Tongue (tissue), 2 donors: ENCODE data around the gene CHTOP. TPM values are rescaled to one million over a fixed set of nuclear protein-coding genes. Genes with fewer than 3 reads are reported as not detected.
A peak's percentile ranks its signal among the peaks of the same experiment; 100 is the strongest.
"Not testable (repeated sequence)": the region's sequence is repeated elsewhere in the genome, so short reads cannot be mapped to it uniquely, and the experiment has no call there.

ENCODE experiments used
- DNase-seq: peaks from one replicate; pipeline ENCODE4 v3.0.0-alpha.2; 2015
- total RNA-seq: library from RNA; depleted of rRNA; stranded (reverse); fragments of >200 nt; gene quantifications from one replicate; pipeline ENCODE4 v1.2.3, GENCODE V29; 2014

The CHTOP gene
- total RNA-seq, 1 donor from 2014 or later: 71.8 TPM

DNA sequence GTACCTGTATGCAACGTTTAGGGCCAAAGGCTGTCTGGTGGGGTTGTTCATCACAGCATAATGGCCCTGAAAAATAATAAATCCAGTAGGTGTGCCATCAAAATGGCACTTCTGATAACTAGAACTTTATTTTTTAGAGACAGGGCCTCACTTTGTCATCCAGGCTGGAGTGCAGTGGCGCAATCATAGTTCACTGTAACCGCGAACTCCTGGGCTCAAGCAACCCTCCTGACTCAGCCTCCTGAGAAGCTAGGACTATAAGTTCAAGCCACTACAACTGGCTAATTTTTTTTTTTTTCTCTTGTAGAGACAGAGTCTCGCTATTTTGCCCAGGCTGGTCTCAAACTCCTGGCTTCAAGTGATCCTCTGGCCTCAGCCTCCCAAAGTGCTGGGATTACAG is 29.3 kb downstream of the CHTOP start:
- no peak for DNase-seq

DNA sequence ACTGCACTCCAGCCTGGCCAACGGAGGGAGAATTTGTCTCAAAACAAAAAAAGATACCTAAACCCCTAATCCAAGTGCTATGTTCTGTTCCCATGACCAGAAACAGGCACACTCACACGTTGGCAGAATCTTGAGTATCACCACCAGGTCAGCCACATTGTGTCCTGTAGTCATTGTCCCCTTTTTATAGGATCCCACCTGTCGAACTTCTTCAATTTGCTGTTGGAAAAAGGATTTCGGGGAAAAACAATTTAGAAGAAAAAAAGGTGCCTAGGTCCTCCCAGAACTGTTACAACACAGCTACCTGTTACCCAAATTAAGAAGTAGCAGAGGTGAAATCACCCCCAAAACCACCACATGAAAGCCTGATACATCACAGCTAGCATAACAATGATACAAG is 33.6 kb downstream of the CHTOP start:
- no peak for DNase-seq

DNA sequence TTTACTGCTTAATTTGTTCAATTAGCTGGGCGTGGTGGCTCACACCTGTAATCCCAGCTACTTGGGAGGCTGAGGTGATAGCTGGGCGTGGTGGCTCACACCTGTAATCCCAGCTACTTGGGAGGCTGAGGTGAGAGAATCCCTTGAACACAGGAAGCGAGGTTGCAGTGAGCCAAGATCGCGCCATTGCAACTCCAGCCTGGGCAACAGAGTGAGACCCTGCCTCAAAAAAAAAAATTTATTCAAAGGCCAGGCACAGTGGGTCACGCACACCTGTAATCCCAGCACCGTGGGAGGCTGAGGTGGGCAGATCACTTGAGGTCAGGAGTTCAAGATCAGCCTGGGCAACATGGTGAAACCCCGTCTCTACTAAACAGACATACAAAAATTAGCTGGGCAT is 34.8 kb downstream of the CHTOP start:
- DNase-seq: not testable (repeated sequence)

DNA sequence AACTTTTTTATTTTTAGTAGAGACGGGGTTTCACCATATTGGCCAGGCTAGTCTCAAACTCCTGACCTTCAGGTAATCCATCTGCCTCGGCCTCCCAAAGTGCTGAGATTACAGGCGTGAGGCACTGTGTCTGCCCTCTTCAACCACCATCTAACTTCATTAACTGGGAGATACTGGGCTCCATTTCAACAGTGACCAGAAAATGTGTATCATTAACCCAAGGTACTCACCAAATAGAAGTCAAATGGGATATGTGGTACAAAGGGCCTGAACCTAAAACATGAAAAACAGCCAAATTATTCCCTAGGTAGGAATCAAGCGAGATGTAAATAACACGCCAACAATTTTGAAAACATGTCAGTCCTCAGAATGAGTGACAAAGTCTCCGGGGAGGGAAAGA is 35.7 kb downstream of the CHTOP start:
- no peak for DNase-seq

DNA sequence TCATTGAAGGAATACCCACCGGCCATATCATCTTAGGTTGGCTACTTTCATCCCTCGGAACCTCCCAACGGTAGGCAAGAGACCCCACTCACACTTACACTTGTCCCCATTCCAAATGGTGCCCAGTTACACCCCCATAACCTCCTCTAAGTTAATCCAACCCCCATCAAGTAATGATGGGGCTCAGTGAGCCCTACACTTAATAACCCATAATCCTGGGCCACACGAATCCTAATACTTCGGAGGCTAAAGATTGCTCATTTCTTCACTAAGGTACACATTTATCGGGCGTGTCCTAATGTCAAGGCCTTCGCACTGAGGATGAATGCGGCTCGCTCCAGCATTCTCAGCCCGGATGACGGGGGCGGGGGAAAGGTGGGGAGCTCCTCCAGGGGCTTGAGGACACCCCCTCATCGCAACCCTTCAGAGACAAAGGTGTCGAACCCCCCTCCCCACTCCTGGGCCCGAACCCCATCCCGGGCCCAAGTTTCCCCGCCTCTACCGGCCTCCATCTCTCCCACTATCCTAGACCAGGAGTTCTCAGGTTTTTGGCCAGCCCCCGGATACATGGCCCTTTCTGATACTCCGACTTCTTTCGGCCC is 36.5 kb downstream of the CHTOP start:
- DNase-seq: no peak

DNA sequence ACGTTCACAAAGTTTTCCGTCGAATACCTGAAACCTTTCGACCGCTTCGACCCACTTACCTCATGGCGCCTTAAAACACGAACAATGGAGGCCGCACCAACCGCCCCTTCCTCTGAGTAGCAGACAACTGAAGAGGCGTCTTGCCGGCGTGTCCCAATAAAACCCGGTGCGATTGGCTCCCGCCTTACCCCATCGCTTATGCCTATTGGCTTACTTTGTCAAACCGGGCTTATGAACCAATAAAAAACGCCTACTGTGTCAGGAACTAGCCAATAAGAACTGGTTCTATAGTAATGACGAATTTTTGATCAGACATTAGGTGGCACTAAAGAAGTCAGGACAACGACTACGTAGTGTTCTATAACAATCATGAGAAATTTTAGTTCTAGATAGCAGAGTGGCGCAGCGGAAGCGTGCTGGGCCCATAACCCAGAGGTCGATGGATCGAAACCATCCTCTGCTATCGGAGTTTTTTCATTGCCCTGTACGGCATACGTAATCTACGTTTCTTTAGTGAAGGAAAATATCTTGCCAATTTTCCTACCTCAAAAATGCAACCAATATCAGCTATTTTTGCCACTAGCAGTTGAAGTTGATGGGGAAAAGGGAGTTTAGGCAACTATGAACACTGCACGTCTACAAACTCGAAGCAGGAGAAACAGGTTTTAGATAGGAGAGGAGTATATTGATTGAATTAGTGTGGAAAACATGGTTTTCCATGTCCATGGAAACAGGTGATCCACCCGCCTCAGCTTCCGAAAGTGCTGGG is 37.2 kb downstream of the CHTOP start, which contains the start of gene ILF2:
ILF2 (minus strand) TSS at position 135 of the 769 bp plus-strand sequence; CDS start at position 64, 71 bp downstream.
- DNase-seq: peak; percentile 99

DNA sequence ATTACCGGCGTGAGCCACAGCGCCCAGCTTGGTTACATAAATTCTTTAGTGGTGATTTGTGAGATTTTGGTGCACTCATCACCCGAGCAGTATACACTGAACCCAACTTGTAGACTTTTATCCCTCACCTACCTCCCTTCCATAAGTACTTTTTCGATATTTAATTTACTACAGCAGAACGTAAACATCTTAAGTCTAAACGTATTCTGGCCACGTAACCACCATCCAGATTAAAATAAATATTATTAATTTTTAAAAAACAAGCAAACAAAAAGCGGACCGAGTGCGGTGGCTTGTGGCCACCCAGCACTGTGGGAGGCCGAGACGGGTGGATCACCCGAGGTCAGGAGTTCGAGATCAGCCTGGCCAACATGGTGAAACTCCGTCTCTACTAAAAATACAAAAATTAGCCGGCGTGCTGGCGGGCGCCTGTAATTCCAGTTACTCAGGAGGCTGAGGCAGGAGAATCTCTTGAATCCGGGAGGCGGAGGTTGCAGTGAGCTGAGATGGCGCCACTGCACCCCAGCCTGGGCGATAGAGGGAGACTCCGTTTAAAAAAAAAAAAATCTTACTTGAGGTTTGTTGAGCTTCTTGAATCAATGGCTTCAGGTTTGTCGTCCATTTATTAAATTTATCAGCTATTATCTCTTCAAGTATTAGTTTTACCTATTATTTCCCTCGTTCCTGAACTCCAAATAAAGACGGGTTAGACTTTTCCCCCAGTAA is 37.9 kb downstream of the CHTOP start:
- DNase-seq: not testable (repeated sequence)

DNA sequence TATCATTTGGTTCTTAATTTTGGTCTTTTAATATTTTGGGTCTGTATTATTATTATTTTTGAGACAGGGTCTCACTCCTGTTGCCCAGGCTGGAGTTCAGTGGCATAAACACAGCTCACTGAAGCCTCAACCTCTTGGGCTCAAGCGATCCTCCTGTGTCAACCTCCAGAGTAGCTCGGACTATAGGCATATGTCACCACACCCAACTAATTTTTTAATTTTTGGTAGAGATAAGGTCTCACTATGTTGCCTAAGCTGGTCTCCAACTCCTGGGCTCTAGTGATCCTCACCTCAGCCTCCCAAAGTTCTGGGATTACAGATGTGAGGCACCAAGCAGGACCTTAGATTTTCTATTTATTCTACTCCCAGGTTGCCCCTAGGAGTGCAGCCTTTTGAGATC is 39.6 kb downstream of the CHTOP start:
- DNase-seq: no peak

DNA sequence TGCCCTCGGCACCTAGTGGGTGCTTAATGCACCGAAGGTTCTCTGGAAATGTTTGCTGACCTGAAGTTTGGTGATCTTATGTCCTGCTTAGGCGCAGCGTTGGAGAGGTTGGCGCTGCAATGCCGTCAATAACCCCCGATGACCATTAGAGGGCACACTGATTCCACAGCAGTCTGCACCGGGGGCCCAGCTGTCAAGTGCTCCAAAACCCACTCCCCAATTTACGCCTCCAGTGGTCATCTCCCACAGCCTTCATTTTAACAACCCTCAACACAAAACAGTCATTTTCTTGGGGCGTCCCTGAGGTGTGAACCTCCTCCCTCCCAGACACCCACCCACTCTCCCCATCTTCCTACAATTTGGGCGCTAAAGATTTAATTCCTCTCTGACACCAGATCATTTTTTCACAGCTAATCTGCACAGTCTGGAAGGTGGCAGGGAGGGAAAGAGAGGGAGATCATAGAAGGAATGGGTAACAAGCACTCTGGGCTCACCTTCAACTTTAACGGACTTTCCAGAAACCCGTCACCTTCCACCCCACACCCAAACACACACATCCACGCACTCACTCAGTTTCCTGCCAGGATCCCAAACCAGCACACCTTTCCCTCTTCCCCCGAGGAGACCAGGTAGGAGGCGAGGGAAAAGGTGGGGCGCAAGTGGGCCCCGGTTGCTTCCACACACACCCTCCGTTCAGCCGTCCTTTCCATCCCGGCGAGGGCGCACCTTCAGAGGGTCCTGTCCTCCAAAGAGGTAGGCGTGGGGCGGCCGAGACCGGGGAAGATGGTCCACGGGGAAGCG is 44.1 kb downstream of the CHTOP start:
- peak; percentile 71 for DNase-seq

DNA sequence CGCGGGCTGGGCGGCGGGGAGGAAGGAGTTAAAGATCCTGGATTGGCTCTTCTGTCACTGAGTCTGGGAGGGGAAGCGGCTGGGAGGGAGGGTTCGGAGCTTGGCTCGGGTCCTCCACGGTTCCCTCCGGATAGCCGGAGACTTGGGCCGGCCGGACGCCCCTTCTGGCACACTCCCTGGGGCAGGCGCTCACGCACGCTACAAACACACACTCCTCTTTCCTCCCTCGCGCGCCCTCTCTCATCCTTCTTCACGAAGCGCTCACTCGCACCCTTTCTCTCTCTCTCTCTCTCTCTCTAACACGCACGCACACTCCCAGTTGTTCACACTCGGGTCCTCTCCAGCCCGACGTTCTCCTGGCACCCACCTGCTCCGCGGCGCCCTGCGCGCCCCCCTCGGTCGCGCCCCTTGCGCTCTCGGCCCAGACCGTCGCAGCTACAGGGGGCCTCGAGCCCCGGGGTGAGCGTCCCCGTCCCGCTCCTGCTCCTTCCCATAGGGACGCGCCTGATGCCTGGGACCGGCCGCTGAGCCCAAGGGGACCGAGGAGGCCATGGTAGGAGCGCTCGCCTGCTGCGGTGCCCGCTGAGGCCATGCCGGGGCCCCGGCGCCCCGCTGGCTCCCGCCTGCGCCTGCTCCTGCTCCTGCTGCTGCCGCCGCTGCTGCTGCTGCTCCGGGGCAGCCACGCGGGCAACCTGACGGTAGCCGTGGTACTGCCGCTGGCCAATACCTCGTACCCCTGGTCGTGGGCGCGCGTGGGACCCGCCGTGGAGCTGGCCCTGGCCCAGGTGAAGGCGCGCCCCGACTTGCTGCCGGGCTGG is 44.9 kb downstream of the CHTOP start, which contains the start of gene NPR1:
NPR1 (plus strand) TSS at position 170 of the 818 bp plus-strand sequence; CDS start at position 591, 421 bp downstream.
- peak; percentile 42 for DNase-seq

DNA sequence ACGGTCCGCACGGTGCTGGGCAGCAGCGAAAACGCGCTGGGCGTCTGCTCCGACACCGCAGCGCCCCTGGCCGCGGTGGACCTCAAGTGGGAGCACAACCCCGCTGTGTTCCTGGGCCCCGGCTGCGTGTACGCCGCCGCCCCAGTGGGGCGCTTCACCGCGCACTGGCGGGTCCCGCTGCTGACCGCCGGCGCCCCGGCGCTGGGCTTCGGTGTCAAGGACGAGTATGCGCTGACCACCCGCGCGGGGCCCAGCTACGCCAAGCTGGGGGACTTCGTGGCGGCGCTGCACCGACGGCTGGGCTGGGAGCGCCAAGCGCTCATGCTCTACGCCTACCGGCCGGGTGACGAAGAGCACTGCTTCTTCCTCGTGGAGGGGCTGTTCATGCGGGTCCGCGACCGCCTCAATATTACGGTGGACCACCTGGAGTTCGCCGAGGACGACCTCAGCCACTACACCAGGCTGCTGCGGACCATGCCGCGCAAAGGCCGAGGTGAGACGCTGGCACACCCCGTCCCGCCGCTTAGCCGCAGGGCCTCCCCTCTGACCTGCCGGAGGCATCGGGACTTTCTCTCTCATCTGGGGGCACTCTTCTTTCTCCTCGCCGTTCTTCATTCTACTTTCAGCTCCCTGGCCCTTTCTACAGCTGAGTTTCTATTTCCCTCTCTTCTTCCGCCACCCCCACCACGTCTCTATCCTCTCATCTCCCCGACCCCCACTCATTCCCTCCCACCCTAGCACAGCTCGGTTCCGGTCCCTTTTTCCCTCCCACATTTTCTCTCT is 45.7 kb downstream of the CHTOP start:
- DNase-seq: no peak

DNA sequence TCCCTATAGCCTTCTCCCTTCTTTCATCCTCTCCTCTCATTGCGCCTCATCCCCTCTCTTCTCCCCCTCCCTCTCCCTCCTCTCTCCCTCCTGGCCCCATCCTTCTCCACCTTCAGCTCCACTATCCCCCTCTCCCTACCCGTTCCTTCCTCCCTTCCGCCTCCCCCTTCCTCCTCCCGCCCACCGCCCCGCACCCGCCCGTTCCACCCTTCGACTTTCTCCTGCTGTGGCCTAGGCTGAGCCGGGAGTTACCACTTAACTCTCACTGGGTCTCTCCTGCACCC is 46.2 kb downstream of the CHTOP start:
- DNase-seq: no peak

DNA sequence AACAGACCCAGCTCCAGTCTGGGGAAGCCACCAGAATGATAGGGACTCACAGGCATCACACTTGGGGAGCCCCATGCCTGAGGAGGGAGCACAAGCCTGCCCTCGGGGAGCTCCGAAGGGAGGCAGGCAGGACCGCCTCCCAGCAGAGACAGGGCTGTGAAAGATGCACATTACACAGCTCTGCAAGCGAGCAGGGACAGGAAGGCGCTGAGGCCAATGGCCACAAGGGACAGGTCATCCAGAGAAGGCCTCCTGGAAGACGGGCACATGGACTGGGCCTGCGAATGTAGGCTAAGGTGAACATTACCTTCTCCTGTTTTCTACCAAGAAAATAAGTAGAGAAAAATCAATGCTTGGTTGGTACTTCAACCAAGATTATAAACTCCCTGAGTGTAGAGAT is 48.9 kb downstream of the CHTOP start:
- no peak for DNase-seq

DNA sequence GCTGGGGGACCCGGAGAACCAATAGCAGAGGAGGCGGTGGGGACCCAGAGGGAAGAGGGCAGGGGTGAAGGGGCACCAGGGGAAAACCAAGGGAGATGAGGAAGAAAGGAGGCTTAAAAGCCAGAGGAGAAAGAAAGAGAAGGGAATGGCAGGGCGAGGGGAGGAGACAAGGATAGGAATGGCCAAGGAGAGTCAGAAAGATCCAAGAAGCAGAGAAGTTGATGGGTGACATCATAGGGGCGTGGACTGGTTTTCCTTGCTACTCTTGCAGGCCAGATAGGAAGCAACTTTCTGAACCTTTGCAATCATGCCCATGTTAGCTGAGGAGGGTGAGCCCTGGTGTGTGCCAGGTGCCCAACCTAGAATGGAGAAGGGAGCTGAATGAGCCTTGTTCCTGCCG is 50.0 kb downstream of the CHTOP start:
- no peak for DNase-seq

DNA sequence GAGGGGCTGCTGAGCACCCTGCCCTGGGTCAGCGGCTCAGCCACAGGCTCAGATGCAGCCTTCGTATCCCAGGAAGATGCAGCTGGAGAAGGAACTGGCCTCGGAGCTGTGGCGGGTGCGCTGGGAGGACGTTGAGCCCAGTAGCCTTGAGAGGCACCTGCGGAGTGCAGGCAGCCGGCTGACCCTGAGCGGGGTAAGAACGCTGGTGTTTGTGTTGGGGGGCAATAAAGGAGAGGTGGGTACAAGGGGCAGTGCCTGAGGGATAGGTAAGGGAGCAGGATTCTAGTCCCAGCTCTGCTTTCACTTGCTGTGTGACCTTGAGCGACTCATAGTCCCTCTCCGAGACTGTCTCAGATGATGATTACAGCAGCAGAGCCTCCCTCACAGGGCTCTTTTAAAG is 51.0 kb downstream of the CHTOP start:
- no peak for DNase-seq

DNA sequence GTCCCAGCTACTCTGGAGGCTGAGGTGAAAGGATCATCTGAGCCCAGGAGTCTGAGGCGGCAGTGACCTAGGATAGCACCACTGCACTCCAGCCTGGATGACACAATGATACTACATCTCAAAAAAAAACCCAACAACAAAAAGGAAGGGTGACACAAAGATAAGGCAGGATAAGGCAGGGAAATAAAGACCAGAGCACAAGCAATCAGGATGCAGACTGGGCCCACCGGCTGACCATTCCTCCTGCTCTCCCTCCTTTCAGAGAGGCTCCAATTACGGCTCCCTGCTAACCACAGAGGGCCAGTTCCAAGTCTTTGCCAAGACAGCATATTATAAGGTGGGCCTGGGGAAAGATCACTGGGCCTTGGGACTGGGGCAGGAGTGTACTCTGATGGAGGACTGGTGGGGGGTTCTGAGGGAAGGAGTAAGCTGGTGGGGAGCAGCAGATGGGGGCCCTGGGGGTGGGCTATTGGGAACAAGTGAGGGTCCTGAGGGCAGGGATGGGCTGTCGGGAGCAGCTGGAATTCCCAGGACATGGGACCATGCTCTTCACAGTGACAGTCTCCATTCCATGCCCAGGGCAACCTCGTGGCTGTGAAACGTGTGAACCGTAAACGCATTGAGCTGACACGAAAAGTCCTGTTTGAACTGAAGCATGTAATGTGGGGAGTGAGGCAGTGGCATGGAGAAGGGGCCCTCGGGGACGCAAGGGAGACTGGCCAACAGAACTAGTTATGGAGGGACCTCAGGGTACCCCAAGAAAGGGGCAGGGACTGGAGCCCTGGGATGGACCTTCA is 51.9 kb downstream of the CHTOP start:
- no peak for DNase-seq

DNA sequence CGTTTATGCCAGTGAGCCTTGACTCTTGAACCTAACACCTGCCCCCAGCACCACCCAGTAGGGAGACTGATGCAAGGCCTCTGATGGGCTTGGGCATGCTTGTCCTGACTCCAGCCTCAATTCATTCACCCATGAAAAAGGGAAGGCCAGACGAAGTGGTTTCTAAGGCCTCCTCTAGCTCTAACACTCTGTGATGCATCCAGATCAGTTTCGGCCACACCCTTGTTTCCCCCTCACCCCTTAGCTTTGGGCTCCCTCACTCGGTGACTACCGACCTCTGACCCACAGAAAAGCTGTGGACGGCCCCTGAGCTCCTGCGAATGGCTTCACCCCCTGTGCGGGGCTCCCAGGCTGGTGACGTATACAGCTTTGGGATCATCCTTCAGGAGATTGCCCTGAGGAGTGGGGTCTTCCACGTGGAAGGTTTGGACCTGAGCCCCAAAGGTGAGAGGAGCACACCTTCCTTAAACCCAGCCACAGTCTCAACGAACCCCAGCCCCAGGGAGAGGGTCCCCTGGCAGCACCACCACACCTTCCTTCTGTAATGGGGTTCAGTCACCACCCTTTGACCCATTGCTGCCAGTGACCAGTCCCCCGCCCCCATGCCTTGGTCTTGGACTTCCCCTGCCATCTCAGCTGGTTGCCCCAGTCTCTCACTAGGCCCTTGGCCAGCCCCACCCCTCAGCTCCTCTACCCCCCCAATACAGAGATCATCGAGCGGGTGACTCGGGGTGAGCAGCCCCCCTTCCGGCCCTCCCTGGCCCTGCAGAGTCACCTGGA is 53.7 kb downstream of the CHTOP start:
- DNase-seq: no peak

DNA sequence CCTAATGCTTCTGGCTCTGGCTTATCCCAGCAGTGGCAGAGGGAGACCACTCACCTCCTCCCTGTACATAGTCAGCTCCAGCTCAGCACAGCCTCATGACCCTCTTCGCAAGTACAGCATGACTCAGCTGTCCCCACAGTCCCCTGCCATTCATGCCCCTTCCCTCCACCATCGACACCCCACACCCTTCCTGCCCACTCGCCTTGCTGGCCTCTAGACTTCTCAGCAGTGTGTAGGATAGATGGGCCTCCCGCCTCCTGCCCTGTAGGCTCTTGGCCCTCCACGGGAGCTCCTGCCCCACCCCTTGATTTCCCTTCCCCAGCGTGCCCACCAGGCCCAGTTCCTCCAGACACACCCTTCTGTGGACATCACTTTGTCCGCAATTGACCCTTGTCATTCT is 54.4 kb downstream of the CHTOP start:
- no peak for DNase-seq

DNA sequence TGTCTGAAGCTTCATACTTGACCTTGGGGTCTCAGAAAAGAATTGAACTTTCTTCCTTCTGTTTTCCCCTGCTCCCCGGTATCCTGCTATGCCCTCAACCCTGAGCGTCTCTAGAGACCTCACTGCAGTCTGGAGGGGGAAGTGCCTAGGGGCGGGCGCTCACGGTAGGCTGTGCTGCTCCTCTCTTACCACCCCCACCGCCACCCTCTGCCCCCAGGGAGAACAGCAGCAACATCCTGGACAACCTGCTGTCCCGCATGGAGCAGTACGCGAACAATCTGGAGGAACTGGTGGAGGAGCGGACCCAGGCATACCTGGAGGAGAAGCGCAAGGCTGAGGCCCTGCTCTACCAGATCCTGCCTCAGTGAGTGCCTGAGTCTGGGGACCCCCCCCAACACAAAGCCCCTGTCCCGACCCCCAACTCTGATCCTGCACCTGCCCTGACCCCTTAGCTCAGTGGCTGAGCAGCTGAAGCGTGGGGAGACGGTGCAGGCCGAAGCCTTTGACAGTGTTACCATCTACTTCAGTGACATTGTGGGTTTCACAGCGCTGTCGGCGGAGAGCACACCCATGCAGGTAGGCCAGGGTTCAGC is 55.0 kb downstream of the CHTOP start:
- no peak for DNase-seq
